CD4-positive, alpha-beta T cell treated with Interleukin-4 for 4 hours (primary cell): ENCODE measurements around the gene SGSM1.

Experiments used
- DNase-seq: peaks from one replicate; pipeline ENCODE4 v3.0.0-alpha.2; 2020

SGSM1 gene

GRCh38 chr22:24805790-24806662 is at the start of gene SGSM1:
SGSM1 (plus strand) TSS chr22:24806211; CDS start chr22:24806326, 115 bp downstream.
- peak; percentile 55 for DNase-seq

GRCh38 chr22:24758164-24758799 is 47.7 kb upstream of the SGSM1 start:
- DNase-seq: peak; percentile 54

- no peak for DNase-seq
These were observed 46.2 kb upstream of the SGSM1 start for GRCh38 chr22:24759765-24760164.

GRCh38 chr22:24760708-24761306 is 45.2 kb upstream of the SGSM1 start:
- DNase-seq: no peak

- DNase-seq: no peak
These were observed 43.9 kb upstream of the SGSM1 start for GRCh38 chr22:24761888-24762675.

- DNase-seq: no peak
These were observed 42.0 kb upstream of the SGSM1 start for GRCh38 chr22:24763872-24764485.

- DNase-seq: no peak
These were observed 40.8 kb upstream of the SGSM1 start for GRCh38 chr22:24765166-24765565.

- peak; percentile 12 for DNase-seq
These were observed 37.3 kb upstream of the SGSM1 start for GRCh38 chr22:24768537-24769374.

GRCh38 chr22:24772493-24773220 is 33.4 kb upstream of the SGSM1 start:
- no peak for DNase-seq

GRCh38 chr22:24775769-24776492 is 30.1 kb upstream of the SGSM1 start:
- DNase-seq: no peak

GRCh38 chr22:24776525-24776924 is 29.5 kb upstream of the SGSM1 start:
- DNase-seq: no peak

- DNase-seq: no peak
These were observed 16.5 kb upstream of the SGSM1 start for GRCh38 chr22:24789516-24789915.

- no peak for DNase-seq
These were observed 14.6 kb upstream of the SGSM1 start for GRCh38 chr22:24791362-24791761.

- DNase-seq: no peak
These were observed 10.0 kb upstream of the SGSM1 start for GRCh38 chr22:24796056-24796455.

GRCh38 chr22:24796860-24797259 is 9.2 kb upstream of the SGSM1 start:
- no peak for DNase-seq

GRCh38 chr22:24801901-24802465 is 4.0 kb upstream of the SGSM1 start:
- no peak for DNase-seq

- DNase-seq: peak; percentile 51
These were observed 2.9 kb upstream of the SGSM1 start for GRCh38 chr22:24803064-24803542.

- DNase-seq: no peak
These were observed 621 bp downstream of the SGSM1 start for GRCh38 chr22:24806663-24807001.

GRCh38 chr22:24807284-24807950 is 1.4 kb downstream of the SGSM1 start:
- no peak for DNase-seq
